ENCODE measurements around the gene CMSS1.

DNA sequence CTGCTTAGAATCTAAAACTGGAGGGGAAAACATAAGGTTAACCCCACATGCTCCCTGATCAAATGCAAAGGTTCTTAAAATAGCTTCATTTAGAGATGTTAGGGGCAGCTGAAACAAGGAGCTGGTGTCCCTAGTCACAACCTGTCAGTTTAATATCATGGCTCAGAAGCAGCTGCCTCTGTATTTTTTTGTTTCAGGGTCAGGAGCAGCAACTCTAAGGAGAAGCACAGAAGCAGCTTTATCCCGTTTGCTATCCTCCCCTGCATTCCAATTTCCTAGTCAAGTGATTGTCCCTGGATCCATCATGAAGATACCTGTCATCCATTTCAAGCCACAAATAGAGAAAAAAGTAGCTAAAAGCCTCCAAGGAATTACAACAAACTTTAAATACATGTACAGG lies 292.5 kb downstream of the CMSS1 start:
- no peak for TF ChIP-seq STAT5B (CRISPR knock-in tag; IDR thresholded peaks at IDR 0.05)
- no peak for TF ChIP-seq TCF12 (IDR thresholded peaks at IDR 0.05)
- TF ChIP-seq TCF12 (CRISPR knock-in tag; IDR thresholded peaks at IDR 0.05) = no peak
- TF ChIP-seq, protein P1, sequence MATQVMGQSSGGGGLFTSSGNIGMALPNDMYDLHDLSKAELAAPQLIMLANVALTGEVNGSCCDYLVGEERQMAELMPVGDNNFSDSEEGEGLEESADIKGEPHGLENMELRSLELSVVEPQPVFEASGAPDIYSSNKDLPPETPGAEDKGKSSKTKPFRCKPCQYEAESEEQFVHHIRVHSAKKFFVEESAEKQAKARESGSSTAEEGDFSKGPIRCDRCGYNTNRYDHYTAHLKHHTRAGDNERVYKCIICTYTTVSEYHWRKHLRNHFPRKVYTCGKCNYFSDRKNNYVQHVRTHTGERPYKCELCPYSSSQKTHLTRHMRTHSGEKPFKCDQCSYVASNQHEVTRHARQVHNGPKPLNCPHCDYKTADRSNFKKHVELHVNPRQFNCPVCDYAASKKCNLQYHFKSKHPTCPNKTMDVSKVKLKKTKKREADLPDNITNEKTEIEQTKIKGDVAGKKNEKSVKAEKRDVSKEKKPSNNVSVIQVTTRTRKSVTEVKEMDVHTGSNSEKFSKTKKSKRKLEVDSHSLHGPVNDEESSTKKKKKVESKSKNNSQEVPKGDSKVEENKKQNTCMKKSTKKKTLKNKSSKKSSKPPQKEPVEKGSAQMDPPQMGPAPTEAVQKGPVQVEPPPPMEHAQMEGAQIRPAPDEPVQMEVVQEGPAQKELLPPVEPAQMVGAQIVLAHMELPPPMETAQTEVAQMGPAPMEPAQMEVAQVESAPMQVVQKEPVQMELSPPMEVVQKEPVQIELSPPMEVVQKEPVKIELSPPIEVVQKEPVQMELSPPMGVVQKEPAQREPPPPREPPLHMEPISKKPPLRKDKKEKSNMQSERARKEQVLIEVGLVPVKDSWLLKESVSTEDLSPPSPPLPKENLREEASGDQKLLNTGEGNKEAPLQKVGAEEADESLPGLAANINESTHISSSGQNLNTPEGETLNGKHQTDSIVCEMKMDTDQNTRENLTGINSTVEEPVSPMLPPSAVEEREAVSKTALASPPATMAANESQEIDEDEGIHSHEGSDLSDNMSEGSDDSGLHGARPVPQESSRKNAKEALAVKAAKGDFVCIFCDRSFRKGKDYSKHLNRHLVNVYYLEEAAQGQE (IDR thresholded peaks at IDR 0.05; ENCODE audit: borderline replicate concordance in 1 of 2, low read depth in 1 of 2, low read length in 2 of 2) = no peak
- TF ChIP-seq SETDB1 (CRISPR knock-in tag; IDR thresholded peaks at IDR 0.05; ENCODE audit: borderline replicate concordance) = no peak

All from HepG2 (cell line).